HG03097 (cell line): ENCODE measurements around the gene DUSP6.

Experiments used
- ATAC-seq: cut with Tn5 transposase; IDR thresholded peaks from one replicate; pipeline ENCODE4 v1.9.1; 2021; ENCODE audit not compliant: unreplicated experiment, low FRiP score

DUSP6 gene

DNA sequence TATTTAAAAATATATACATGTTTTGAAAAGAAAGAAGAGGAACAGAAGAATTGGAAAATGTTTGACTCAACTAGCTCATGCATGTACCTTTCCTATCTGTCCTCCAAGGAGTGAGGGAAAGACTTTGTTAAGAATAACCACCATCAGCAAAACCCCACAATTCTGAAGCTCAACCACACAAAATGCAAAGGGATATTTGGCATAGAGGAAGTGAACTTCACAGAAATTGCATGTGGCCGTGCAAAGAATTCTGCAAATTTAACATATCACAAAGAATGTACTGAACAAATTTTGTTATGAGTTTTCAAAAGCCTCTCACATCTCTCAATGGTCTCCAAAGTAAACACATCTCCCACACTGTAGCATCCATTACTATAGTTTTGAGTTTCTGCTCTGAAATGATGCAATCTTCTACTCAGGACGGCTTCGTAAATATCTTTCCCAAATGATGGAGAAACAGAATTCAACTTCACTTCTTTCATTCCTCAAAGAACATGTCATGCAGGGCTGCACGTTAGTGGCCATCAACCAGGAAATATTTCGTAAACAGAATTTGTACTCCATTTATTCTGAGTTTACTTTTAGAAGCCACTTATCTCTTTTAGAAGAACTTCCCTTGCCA is 17.6 kb downstream of the DUSP6 start:
- no peak for ATAC-seq

DNA sequence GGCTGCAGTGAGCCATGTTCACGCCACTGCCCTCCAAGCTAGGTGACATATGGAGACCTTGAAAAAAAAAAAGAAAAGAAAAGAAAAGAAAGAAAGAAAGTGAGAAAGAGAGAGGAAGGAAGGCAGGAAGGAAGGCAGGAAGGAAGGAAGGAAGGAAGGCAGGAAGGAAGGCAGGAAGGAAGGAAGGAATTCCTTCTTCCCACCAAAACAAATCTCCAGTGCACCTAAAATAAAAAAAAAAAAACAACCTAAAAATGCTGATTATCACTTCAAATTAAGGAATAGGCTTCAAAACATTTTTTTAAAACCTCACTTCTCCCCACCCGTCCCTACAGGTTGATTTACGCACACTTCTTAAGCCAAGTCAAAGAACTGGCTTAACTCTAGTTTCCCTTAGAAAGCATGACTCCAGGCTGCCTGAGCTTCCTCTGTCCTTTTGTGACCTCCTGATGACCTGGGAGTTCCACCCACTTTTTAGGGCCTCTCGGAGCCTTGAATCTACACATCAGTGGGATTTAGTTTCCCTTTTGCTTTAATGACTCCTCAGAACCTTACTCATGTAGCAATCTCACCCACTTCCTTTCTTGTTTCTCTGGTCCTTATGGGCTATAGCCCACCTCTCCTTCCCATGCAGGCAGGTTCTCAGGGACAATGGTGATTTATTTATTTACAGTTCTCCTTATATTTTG is 18.6 kb downstream of the DUSP6 start:
- peak; percentile 96 for ATAC-seq

DNA sequence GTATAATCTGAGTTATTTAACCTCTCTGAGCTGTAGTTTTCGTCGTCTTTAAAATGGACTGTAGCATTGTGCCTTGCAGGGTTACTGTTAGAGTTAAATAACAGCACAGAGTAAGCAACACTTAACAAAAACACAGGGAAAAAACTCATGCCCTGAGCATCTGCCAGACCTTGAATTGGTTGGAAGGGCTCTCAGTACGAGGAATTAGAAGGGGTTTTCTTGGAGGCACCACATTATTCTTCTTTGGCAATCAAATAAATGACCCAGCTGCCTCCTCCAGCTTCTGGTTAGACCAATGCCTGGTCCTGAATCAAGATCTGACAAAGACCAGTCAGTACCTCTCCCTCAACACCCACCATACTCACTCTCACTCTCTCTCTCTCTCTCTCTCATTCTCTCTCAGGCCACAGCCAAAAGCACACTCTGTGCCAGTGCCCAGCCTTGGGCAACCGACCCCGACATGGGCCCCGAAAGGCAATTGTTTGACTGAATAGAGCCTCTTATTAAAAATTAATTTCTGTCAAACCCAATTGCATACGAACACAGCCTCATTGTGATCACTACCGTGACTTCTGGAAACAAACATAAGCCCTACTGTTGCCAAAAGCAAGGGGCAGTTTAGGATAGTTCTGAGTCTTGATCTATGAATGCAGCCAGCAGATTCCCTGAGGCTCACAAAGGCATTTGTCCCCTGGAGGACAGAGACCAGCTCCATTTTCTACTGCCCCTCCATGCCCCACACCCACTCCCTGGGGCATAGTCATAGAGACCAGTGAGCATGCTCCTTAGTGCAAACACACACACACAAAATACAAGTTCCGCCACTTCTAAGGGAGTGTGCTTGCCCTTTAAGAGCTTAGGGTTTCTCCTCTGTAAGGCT is 23.9 kb downstream of the DUSP6 start:
- no peak for ATAC-seq

DNA sequence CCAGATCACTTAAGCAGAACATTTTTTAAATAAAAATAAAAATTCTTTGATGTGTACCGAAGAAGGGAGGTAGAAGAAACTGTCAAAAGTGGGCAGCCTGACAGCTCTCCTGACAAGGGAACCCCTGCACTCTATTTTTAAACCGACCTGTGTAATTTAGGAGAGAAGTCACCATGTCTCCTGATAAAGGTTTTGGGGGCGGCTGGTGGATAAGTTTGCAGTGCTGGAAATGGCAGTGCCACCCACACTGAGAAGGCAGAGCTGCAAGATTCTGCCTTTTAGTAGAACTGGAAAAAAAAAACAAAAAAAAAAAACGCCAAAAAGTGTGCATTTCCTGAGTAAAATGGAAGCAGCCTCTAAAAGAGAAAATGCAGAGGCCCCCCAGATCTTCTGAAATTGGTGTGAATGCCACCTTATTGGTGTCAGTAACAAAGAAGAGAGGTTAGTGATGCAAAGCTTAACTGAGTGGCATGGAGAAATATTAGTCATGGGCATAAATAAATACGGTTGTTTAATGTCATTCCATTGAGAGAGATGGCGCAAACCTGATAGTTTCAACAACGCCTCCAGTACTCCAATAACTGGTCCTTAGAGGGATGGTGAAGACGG is 24.7 kb downstream of the DUSP6 start:
- ATAC-seq, result no peak

DNA sequence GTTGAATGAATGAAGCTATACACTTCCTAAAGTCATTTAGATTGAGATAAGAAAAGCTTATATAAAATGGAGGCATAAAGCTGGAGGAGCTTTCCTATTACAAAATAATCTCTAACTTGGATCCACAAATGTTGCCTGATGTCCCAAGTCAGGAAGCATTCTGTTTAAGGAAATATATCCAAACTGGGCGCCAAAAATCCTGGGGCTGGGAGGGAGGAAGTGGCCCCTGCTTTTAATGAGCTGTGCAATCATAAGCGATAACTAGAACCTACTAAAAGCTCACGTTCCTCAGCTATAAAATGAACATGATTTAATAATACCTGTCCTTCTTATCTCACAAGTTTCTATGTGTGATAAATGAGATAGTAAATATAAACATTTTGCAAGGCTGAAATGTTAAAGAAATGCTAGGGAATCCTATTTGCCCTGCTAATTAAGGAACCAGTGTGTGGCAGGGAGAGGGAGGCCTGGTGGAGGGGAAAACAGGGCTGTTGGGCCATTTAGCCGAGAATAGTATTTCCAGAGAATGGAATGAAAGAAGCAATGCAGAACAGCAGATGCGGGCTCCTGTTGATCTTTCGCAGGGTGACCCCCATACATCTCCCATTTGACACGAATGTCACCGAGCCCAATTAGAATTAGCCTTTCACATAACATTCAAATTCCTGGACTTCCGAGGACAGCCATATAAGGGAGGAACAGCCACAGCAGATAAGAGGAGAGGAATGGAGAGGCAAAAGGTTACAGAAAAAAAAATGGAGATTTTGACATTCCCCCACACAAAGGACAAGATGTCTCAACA is 25.9 kb downstream of the DUSP6 start:
- ATAC-seq, result no peak

DNA sequence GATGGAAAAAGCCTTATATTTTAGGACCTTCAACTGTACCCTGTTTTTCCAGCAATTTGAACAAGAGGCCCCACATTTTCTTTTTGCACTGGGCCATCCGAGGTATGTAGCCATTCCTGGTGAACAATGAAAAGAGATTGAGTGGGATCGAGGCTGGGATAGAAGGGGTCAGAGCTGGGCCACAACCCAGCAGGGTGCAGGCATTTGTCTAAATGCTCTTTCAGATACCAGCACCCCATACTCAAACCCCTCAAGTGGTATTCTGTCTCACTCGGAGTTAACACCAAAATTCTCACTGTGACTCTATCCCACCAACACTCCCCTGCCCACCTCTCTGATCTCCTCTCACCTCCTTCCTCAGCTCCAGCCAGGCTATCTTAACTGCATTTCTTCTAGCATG is 26.8 kb downstream of the DUSP6 start:
- ATAC-seq, result no peak

DNA sequence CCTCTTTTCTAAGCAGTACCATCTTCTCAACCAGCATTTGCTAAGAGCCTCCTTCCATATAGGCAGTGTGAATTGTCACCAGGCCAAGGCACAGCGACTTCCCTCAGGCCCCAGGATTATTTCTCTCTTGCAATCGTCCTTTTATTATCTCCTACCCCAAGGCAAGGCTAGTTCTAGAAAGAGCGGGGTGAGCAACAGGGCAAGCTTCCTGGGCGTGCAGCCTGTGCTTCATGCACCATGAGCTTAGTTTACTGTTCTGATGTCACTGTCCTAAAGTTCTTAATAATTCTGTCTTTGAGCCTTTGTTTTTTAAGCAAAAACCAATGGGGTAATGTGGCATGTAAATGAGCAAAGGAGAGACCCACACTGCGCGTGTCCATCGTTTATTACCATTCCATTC is 27.9 kb downstream of the DUSP6 start:
- ATAC-seq, result no peak

DNA sequence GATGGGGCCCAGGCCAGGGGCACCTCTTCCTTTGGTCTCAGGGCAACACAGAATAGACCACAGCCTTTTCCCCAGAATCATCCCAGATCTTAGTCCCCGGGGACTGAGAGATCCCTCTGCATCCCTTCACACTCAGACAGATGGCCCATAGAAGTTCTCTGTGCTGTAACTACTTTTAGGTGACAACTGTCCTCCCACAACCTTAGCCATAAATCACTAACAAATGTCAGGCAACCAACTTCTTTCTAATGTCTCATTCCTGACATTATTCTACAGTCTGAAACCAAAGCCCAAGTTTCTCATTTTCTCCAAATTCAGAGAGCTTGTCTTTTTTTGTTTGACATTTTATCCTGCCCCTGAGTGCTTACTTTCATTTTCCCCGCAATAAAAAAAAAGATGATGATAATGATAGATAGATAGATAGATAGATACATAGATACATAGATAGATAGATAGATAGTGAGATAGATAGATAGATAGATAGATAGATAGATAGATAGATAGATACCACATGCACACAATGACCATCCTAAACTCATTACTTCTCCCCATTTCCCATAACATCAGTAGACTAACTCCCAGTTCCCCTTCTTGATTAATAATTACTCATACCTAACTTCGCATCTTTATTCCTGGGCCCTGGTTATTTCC is 28.6 kb downstream of the DUSP6 start:
- ATAC-seq, result no peak

DNA sequence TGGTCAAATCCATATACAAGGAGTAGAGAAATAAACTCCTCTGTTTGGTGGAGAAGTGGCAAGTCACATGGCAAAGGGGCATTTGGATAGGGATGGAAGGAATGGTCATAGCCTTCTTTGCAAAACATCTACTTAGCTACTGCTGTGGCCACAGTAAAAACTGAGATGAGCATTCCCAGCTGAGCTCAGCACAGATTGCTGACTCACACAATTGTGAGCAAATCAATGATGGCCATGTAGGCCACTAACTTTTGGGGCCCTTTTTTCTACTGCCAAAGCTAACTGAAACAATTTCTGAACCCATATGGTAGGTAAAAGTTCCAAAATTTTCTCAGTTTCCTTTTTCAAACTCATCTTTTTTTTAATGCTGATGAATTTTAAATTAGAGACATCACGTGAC is 31.6 kb downstream of the DUSP6 start:
- ATAC-seq, result no peak

DNA sequence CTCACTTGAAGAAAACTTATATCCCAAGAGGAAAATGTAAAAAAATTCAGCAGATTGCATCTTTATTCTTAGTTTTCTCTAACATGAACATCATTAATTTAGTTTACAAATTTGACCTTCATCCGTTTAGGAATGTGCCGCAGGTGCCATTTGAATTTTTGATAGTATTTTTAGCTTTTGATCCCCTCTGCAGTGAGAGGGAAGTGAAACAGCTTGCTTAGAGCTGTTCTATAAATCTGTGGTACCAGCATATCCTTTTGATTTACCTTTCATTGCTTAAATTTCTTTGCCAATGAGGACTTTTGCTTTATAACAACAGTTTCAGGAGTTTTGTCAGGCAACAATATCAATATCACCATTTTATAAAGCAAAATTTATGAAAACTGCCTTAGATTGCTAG is 32.7 kb downstream of the DUSP6 start:
- ATAC-seq, result no peak

DNA sequence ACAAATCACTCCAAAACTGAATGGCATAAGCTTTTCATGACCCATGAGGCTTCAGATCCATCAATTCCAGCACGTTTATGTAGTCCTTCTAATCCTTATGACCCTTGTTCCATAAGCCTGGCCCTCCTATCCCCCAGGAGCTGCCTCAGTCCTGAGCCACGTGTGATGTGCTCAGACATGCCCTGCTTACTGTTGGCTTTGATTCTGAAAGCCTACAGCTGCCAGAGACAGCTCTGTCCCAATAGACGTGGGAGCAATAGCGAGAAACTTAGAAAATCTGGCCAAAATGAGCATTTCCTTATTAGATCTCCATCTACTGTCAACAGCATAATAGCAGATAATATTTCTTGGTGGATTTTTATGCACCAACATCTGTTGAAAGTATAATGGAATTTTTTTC is 33.2 kb downstream of the DUSP6 start:
- no peak for ATAC-seq

DNA sequence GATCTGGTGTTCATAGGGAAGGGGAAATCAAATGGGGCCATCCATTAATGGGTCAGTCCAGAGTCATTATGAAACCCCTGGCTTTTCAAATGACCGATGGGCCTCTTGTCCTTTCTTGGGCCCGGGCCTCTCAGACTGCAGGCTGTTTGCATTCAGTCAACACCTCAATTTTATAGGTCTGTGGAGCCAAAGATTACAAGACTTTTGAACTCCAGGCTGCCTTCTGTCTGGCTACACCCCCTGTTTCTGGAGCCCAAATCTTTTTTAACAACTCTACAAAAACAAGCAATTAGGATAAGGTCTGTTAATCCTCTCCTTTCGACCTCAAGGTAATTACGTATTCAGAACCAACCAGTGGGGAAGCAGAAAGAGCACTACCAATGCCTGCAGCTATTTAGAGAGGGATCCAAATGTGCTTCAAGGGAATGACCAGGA is 35.6 kb downstream of the DUSP6 start:
- ATAC-seq, result no peak

DNA sequence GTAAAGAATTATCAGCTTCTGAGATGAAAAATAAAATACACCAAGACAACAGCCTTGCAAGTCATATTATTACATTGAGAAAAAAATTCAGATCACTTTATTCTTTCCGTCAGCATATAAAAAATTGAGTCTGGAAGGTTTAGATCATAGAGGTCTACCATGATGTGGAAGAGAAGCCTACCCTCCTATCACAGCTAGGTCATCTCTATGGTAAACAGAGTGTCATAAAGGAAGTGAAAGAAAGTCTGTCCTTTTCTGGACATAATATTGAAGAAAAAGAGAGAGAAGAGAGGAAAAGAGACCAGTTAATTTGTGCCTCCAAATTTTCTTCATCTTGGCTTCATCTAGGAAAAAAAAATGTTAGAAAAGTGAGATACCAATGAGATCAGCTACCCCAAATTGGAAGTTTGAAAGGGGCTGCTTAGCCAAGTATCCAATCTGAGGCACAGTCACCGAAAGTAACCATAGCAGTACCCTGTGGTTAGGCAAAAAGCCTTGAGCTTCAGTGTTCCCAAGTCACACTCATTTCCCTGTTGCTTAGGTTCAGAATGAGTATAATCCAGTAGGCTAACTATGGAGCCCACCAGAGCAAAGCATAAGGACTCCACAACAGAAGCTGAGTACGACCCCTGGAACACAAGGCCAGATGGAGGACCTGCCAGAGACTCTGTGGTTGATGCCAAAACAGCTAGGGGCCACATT is 38.1 kb downstream of the DUSP6 start:
- ATAC-seq, result no peak

DNA sequence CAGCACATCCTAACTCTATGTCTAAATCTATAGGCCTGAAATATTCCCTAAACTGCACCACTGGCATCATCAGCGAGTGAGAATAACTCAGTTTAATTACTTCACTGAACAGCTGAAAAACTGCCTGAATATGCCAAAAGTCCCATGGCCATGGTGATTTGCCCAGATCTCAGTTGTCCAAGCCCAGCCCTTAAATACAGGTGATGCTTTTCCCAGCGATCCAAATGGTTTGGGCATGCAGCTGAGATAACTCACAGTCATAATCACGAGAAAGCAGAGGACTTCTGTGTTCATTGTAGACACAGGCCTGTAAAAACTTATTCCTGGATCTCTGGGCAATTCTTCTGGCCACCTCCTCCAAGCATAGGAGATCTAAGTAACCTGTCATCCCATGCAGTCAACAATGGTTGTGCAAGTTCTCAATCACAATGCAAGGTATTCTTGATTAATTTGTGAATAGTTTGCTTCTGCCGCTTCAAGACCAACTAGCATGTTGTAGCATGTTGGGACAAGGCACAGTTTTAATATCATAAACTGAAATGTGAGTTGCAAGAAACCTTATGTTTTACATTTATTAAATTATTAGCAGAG is 40.5 kb downstream of the DUSP6 start:
- no peak for ATAC-seq

DNA sequence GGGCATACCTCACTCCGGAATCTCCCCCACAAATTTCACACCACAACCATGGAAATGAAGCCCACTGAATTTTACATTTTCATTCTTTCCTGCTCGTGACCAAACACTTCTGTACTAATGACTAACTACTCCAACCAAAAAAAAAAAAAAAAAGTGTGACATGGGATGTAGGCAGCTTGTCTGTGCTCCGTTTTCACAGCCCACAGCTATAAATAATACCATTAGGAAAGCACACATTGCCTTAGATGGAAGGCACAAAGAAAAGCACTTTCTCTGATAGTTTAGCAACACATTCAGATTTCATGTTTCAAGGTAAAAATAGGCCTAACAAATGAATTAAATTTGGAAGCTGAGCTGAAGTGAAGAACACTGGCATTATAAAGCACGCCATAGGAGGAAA is 42.5 kb downstream of the DUSP6 start:
- ATAC-seq, result no peak

DNA sequence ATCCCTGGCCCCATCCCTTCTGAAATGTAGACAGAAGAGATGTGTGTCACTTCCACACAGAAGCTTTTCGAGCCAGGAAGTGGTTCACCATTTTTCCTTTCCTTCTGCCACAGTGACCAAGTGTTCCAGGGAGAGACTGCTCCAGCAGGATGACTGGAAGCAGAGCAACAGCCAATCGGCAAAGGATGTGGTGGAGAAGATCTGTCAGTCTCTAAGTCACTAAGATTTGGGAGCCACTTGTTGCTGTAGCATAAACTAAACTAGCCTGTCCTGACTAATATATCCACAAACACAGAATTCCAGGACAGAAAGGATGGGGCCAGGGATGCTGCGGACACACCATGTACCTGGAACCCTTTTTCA is 42.9 kb downstream of the DUSP6 start:
- no peak for ATAC-seq

DNA sequence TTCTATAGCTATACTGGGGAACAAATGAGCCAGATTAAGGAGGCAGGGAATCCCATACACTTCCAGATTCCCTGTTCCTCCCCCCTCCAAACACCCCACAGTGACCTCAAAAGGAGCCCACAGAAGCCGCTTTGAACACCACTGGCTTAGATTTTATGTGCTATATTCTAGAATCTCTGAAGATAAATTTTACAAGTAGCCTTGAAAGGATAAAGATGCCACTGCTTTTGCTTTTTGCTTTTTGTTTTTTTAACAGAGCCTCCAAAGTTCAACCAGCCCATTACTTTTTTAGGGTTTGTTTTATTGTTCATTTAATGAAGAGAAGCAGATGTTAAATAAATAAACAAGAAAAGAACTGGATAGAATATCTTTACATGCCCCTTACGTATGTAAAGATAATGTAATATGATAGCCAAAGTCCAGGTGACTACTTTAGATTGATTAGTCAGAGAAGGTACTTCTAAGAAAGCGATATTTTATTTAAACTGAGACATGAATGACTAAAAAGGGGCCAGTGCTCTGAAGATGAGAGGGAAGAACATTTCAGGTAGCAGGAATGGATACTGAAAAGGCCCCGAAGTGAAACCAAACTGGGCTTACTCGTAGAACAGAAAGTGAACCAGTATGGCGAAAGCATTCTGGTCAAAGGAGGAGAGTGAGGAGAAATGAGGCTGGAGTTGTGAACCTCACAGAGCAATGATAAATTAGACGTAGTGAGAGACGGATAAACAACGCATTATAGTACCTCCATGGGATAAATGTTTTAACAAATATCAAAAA is 44.6 kb downstream of the DUSP6 start:
- ATAC-seq, result no peak

DNA sequence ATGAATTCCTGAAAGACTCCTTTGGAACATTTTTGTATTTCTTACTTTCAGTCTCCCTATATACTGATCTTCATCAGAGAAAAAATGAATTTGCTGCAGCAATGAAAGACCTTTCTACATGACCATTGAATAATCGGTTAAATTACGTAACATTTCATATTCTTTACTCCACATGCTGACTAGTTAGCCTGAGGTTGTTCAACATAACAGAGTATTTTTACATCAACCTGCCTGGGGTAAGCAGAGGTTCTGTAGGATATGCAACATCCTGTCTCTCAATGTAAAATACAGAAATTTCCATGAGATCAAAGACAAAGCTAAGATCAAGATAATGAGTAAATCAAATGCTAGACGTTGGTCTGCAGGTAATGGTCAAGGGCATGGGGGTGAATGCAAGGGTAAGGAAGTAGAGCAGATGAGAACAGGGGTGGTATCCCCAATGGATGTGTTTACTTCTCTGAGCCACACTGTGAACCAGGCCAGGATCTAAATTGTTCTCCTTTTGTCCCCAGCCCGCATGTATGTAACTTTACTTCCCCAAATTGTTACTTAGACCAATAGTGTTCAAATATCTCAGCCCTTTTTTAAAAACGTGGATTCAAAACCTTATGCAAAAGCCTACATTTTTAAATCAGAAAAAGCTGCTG is 45.4 kb downstream of the DUSP6 start:
- no peak for ATAC-seq
